ENCODE data around the gene CD274. TPM values are rescaled to one million over a fixed set of nuclear protein-coding genes. Genes with fewer than 3 reads are reported as not detected.
A peak's percentile ranks its signal among the peaks of the same experiment; 100 is the strongest.

The CD274 gene
- total and polyA plus RNA-seq, 2 of the 8 experiments (the other 6 are each of a cell fraction or from before 2014, with no cell fraction given), result 0.08 to 0.15 TPM

GRCh38 chr9:5482194-5482593 is 31.9 kb downstream of the CD274 start:
- Histone ChIP-seq H2AK5ac (ENCODE audit: low read depth, low read length) (no peak overlapping the region), H3K79me2 (ENCODE audit: control insufficient read depth in 1 of 2, insufficient read depth in 2 of 2, low read length in 2 of 2) (no peaks in the 10 kb centered on the region), H3K27ac (ENCODE audit: low read depth, low read length) (no peak overlapping the region), H3K27me3 (replicated peaks in 1 of 4; ENCODE audit: control insufficient read depth in 3 of 4, extremely low read depth in 1 of 4, insufficient read depth in 3 of 4, low read length in 3 of 4) (no peaks in the 10 kb centered on the region), H3K9me3 (ENCODE audit: insufficient read depth in 2 of 2, low read depth in 1 of 2, low read length in 1 of 2) (peaks cover 6 to 8% of the 10 kb centered on the region in 2 experiments; a peak in 1 of 4 replicates), H2BK12ac (ENCODE audit: low read depth, low read length) (no peak overlapping the region), H2AFZ (ENCODE audit: low read length) (no peak overlapping the region), H3K4ac (replicated peaks; ENCODE audit: insufficient read length, low read depth, low read length) (no peak overlapping the region), H3K23me2 (ENCODE audit: low read depth, low read length) (no peaks in the 10 kb centered on the region; the same call in 1 of the 2 replicates), H3K4me2 (ENCODE audit: insufficient read depth in 1 of 2, low read depth in 2 of 2, low read length in 2 of 2) (no peak overlapping the region), H3K4me3 (ENCODE audit: extremely low read depth in 1 of 4, insufficient read depth in 2 of 4, low read depth in 3 of 4, low read length in 4 of 4) (no peak overlapping the region), H4K91ac (replicated peaks; ENCODE audit: insufficient read length, low read length) (no peak overlapping the region), H2BK20ac (ENCODE audit: low read length) (no peak overlapping the region), H3K79me1 (ENCODE audit: low read depth, low read length) (no peaks in the 10 kb centered on the region), H3K18ac (ENCODE audit: extremely low read depth, low read length) (no peak overlapping the region), H3K56ac (replicated peaks; ENCODE audit: insufficient read length, low read depth, low read length) (no peak overlapping the region), H3K23ac (ENCODE audit: insufficient read length) (no peak overlapping the region), H4K5ac (ENCODE audit: insufficient read length, low read depth, low read length) (no peak overlapping the region), H4K20me1 (replicated peaks in 1 of 2; ENCODE audit: control insufficient read depth in 1 of 2, insufficient read depth in 2 of 2, low read length in 2 of 2) (no peaks in the 10 kb centered on the region), H2BK5ac (ENCODE audit: low read depth, low read length) (no peak overlapping the region), H3K14ac (ENCODE audit: insufficient read length) (no peak overlapping the region), H2BK15ac (ENCODE audit: low read length) (no peak overlapping the region), H4K8ac (ENCODE audit: extremely low read depth, insufficient read depth, low read length) (no peak overlapping the region), H2BK120ac (replicated peaks; ENCODE audit: low read depth, low read length) (no peak overlapping the region), H3K9ac (replicated peaks in 1 of 4; ENCODE audit: extremely low read depth in 1 of 4, low read depth in 3 of 4, low read length in 3 of 4) (no peak overlapping the region), H3K36me3 (ENCODE audit: control insufficient read depth in 2 of 4, insufficient read depth in 4 of 4, low read length in 3 of 4) (no peaks in the 10 kb centered on the region), H3K4me1 (replicated peaks in 1 of 4; ENCODE audit: control insufficient read depth in 3 of 4, insufficient read depth in 4 of 4, low read length in 3 of 4) (no peaks in the 10 kb centered on the region)
- DNase-seq (ENCODE audit: low read depth in 1 of 2, low spot score in 2 of 2) (no peak), FAIRE-seq (no peak)
- 88% methylated on average over 8 of the region's 8 CpGs; no CpG with 5 or more reads in 1 of the 2 experiments for WGBS, 2 experiments (ENCODE audit: extremely low coverage in 1 of 2, insufficient coverage in 1 of 2, insufficient read length in 1 of 2, insufficient replicate concordance in 2 of 2, low coverage in 1 of 2, low lambda C conversion rate in 2 of 2, missing lambda C conversion rate in 1 of 2)
- ChIA-PET POLR2A (ENCODE audit: partially characterized antibody) (no interaction called here), CTCF (ENCODE audit: partially characterized antibody) (interaction anchor here (0.6 kb wide), 1 partner anchor 19 kb away, joined by 3 read pairs; no protein-coding TSS in a partner anchor)
- TF ChIP-seq USF2 (IDR thresholded peaks at IDR 0.05; ENCODE audit: low read length) (no peak), CHD2 (IDR thresholded peaks at IDR 0.05; ENCODE audit: low read length) (no peak), TCF12 (IDR thresholded peaks at IDR 0.05; ENCODE audit: low read depth, low read length) (0 out of 2 replicates have a peak, but pooled peaks have one; percentile 28), NRF1 (IDR thresholded peaks at IDR 0.05; ENCODE audit: low read depth, low read length) (no peak), POU5F1 (IDR thresholded peaks at IDR 0.05; ENCODE audit: low read depth, low read length) (no peak)
